ENCODE results near the gene SORL1. TPM values are rescaled to one million over a fixed set of nuclear protein-coding genes. Genes with fewer than 3 reads are reported as not detected.

Gene SORL1
- total and polyA plus RNA-seq, 4 donors = 21.4 to 80.6 (median 29.3) TPM

DNA sequence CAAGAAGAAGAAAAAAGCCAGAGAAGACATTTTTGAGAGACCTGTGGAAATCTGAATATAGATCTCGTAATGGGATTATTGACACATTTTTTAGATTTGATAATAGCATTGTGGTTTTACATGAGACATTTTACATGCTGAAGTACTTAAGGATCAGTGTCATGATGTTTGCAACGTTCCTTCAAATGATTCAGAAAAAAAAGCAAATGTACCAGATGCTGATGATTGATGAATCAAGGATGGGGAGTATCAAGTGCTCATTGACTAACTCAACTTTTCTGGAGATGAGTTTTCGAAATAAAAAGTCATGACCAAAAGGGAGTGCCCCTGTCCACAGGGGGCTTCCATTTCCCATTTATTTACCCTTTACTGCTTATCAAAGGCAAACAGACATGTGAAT is 207.7 kb downstream of the SORL1 start:
- WGBS (ENCODE audit: insufficient coverage) = 100% methylated on average over 1 of the region's 3 CpGs
- Histone ChIP-seq H3K27ac (ENCODE audit: low read depth, low read length) (no peak overlapping the region), H3K4me3 (ENCODE audit: low read depth, low read length) (no peak overlapping the region), H3K9me3 (ENCODE audit: control insufficient read depth, insufficient read depth, low read length) (no peaks in the 10 kb centered on the region), H3K4me1 (ENCODE audit: control insufficient read depth, insufficient read depth, low read length) (peaks cover 30% of the 10 kb centered on the region), H3K27me3 (ENCODE audit: control insufficient read depth, insufficient read depth, low read length) (no peaks in the 10 kb centered on the region), H3K36me3 (ENCODE audit: control insufficient read depth, insufficient read depth, low read length) (no peaks in the 10 kb centered on the region)
- no peak for DNase-seq (ENCODE audit: low read depth in 4 of 6, low spot score in 6 of 6)

DNA sequence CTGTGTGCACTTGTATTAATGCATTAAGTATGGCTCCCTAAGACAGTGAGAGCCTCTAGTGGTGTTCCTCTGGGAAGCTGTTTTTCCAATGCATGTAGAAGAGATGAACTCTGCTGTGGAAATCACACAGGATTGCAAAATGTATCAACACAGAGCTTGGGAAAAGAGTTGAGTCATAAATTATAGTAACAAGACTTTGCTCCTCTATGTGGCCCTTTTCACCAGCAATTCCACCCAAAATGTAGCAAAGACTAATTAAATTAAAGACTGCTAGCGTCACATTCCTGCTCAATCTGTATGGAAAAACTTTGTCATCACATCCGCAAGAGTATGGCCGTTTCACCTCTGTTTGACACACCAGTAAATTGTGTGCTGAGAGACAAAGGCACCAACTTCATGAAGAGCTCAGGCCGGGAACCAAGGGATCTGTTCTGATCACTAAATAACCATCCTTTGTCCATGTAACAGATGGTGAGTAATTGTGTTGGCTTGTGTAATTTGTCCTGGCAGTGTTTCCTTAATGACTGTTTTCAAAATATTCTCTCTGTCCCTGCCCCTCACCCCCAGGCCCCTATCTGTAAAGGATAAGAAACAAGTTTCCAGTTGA is 209.9 kb downstream of the SORL1 start:
- Histone ChIP-seq H3K27me3 (ENCODE audit: control insufficient read depth, insufficient read depth, low read length) (no peaks in the 10 kb centered on the region), H3K4me3 (ENCODE audit: low read depth, low read length) (no peak overlapping the region), H3K36me3 (ENCODE audit: control insufficient read depth, insufficient read depth, low read length) (no peaks in the 10 kb centered on the region), H3K4me1 (ENCODE audit: control insufficient read depth, insufficient read depth, low read length) (peaks cover 11% of the 10 kb centered on the region), H3K27ac (ENCODE audit: low read depth, low read length) (no peak overlapping the region), H3K9me3 (ENCODE audit: control insufficient read depth, insufficient read depth, low read length) (no peaks in the 10 kb centered on the region)
- WGBS (ENCODE audit: insufficient coverage) = no CpG with 5 or more reads among the region's 4 CpGs
- peak in 1 of 6 donors; percentile 43 for DNase-seq (ENCODE audit: low read depth in 4 of 6, low spot score in 6 of 6)

DNA sequence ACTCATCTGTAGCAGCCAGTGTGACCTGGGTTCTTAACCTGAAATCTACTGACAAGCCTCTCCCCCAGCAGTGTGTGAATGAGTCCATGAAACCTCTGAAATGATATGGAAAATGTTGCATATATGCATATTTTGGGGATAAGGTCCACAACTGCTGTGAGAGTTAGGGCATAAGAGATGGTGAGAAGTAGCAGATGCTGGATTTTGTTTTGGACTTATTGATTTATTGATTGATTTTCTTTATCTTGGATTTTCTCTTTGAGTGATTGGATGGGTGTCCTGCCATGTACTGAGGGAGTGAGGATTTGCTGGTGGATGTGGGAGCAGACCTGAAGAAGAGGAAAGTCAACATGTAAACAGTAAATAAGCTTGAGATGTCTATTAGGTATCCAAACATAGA is 212.0 kb downstream of the SORL1 start:
- no peak for DNase-seq (ENCODE audit: low read depth in 4 of 6, low spot score in 6 of 6)

DNA sequence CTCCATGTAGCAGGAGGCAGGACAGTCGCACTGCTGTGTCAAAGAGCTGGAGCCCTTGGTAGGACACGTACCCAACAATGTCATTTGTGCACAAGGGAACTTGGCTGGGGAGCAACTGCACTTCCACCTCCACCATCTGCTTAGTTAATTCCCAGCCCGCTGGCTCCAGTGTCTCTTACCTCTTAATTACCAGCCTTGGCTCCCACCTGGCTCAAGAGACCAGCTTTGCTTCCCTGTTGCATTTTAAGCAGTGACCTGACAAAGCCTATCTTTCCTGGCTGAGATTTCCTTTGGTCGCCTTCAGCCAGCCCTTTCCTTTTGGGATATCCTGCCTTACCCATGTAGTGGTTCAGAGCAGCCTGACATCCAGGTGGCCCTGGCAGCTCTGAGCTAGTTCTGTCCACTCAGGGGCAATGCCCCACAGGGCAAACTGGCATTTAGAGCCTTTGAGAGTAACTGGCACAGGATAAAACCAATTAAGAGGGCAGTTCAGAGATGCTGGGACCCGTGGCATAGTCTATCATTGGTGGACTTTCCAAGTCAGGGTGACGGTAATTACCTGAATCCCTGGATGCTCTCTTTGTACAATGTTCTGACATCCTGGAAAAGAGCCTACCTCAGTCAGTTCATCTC is 213.2 kb downstream of the SORL1 start:
- Histone ChIP-seq H3K4me3 (ENCODE audit: low read depth, low read length) (no peak overlapping the region), H3K27me3 (ENCODE audit: control insufficient read depth, insufficient read depth, low read length) (no peaks in the 10 kb centered on the region), H3K27ac (ENCODE audit: low read depth, low read length) (no peak overlapping the region), H3K4me1 (ENCODE audit: control insufficient read depth, insufficient read depth, low read length) (peaks cover 7% of the 10 kb centered on the region), H3K9me3 (ENCODE audit: control insufficient read depth, insufficient read depth, low read length) (no peaks in the 10 kb centered on the region), H3K36me3 (ENCODE audit: control insufficient read depth, insufficient read depth, low read length) (no peaks in the 10 kb centered on the region)
- DNase-seq (ENCODE audit: low read depth in 4 of 6, low spot score in 6 of 6) = peak in 1 of 6 donors; percentile 35
- 63% methylated on average over 5 of the region's 6 CpGs for WGBS (ENCODE audit: insufficient coverage)

More for the DNA sequence above, 212.0 kb downstream of the SORL1 start:
- Histone ChIP-seq H3K4me1 (ENCODE audit: control insufficient read depth, insufficient read depth, low read length) (peaks cover 3% of the 10 kb centered on the region), H3K4me3 (ENCODE audit: low read depth, low read length) (no peak overlapping the region), H3K27me3 (ENCODE audit: control insufficient read depth, insufficient read depth, low read length) (no peaks in the 10 kb centered on the region), H3K27ac (ENCODE audit: low read depth, low read length) (no peak overlapping the region), H3K9me3 (ENCODE audit: control insufficient read depth, insufficient read depth, low read length) (no peaks in the 10 kb centered on the region), H3K36me3 (ENCODE audit: control insufficient read depth, insufficient read depth, low read length) (no peaks in the 10 kb centered on the region)

DNA sequence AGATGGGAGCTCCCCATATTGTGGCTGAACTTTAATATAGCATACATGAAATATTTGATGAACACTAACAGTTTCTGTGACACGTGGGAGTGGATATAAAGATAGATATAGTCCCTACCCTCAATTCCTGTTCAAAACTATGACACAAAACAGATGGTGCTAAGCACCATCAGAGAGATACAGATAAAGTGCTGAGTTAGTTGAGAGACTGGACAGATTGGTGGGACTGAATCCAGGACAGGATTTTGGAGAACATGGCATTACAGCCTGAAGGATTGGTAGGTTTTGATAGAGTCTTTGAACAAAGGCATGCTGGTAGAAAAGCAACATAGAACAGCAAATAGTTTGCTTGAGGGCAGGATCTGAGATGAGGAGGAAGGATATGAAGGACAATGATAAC is 215.7 kb downstream of the SORL1 start:
- Histone ChIP-seq H3K27ac (ENCODE audit: low read depth, low read length) (no peak overlapping the region), H3K36me3 (ENCODE audit: control insufficient read depth, insufficient read depth, low read length) (no peaks in the 10 kb centered on the region), H3K27me3 (ENCODE audit: control insufficient read depth, insufficient read depth, low read length) (no peaks in the 10 kb centered on the region), H3K9me3 (ENCODE audit: control insufficient read depth, insufficient read depth, low read length) (no peaks in the 10 kb centered on the region), H3K4me3 (ENCODE audit: low read depth, low read length) (no peak overlapping the region), H3K4me1 (ENCODE audit: control insufficient read depth, insufficient read depth, low read length) (peaks cover 24% of the 10 kb centered on the region)
- no CpG with 5 or more reads among the region's 1 CpG for WGBS (ENCODE audit: insufficient coverage)
- peak in 1 of 6 donors; percentile 73 for DNase-seq (ENCODE audit: low read depth in 4 of 6, low spot score in 6 of 6)

DNA sequence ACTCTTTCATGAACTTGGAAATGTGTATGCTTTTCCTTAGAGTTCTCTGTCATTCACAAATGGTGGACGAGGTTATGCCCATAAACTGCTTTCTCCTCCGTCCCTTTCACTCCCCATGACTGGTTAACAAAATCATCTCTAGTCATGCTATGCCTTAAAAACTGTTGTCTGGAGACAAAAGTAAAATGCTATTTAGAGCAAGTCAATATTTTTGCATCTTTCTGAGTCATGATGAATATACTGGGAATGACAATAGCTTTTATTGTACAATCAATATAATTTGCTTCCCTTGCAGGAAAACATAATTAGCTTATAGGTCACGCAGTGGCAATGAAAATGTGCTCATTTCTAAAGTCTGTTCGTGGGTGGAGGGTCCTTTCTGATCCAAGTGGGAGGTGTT is 217.3 kb downstream of the SORL1 start:
- DNase-seq (ENCODE audit: low read depth in 4 of 6, low spot score in 6 of 6) = peak in 1 of 6 donors; percentile 55
- H3K27ac ChIP-seq (ENCODE audit: low read depth, low read length) = peak overlapping the region; percentile 94
- H3K9me3 ChIP-seq (ENCODE audit: control insufficient read depth, insufficient read depth, low read length) = no peaks in the 10 kb centered on the region
- 20% methylated on average over 1 of the region's 4 CpGs for WGBS (ENCODE audit: insufficient coverage)
- H3K4me1 ChIP-seq (ENCODE audit: control insufficient read depth, insufficient read depth, low read length) = peaks cover 27% of the 10 kb centered on the region
- no peak overlapping the region for H3K4me3 ChIP-seq (ENCODE audit: low read depth, low read length)
- no peaks in the 10 kb centered on the region for H3K36me3 ChIP-seq (ENCODE audit: control insufficient read depth, insufficient read depth, low read length)
- no peaks in the 10 kb centered on the region for H3K27me3 ChIP-seq (ENCODE audit: control insufficient read depth, insufficient read depth, low read length)

DNA sequence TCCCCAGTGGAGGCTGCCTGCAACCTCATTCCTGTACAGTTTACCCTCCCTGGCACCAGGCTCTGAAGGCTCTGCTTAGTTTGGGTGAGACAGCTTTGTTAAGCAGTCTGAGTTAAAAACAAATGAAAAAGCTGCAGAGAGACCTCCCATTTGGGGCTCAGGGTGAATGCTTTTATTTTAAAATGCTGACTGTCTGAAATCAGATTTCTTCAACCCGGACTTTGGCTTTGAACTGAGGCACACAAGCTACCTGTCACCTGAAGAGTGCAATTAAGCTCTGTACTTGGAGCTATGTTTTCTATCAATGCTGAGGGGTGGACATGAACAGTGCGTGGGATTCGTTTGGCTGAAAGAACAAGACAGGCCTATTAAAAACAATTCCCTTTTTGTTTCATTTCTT is 218.2 kb downstream of the SORL1 start:
- H3K4me1 ChIP-seq (ENCODE audit: control insufficient read depth, insufficient read depth, low read length) = peaks cover 27% of the 10 kb centered on the region

DNA sequence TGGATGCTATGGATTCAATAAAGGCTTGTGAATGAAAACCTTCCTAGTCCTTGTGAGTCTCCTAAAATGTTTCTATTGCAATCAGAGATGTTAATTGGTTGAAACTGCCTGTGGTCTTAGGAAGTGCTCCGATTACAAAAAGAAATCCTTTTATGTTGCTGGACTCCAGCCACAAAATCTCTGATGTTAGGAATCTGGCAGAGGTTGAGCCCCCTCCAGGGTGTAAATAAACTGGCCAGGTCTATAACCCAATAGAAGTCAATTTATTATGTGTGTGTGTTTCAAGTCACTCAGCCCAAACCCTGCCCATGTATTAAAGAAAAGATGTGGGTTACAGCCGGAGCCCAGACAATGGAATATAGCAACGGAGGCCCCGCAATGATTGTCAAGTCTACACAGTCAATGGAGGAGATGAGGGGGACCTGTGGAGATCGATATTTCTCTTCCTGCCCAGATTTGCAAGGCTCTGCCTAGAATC is 218.7 kb downstream of the SORL1 start:
- Histone ChIP-seq H3K4me3 (ENCODE audit: low read depth, low read length) (no peak overlapping the region), H3K4me1 (ENCODE audit: control insufficient read depth, insufficient read depth, low read length) (peaks cover 24% of the 10 kb centered on the region), H3K27me3 (ENCODE audit: control insufficient read depth, insufficient read depth, low read length) (no peaks in the 10 kb centered on the region), H3K36me3 (ENCODE audit: control insufficient read depth, insufficient read depth, low read length) (no peaks in the 10 kb centered on the region), H3K27ac (ENCODE audit: low read depth, low read length) (peak overlapping the region; percentile 94), H3K9me3 (ENCODE audit: control insufficient read depth, insufficient read depth, low read length) (no peaks in the 10 kb centered on the region)
- WGBS (ENCODE audit: insufficient coverage) = 22% methylated on average over 3 of the region's 5 CpGs
- peak in 1 of 6 donors; percentile 75 for DNase-seq (ENCODE audit: low read depth in 4 of 6, low spot score in 6 of 6)

More for the DNA sequence above, 218.2 kb downstream of the SORL1 start:
- H3K9me3 ChIP-seq (ENCODE audit: control insufficient read depth, insufficient read depth, low read length) = no peaks in the 10 kb centered on the region
- peak overlapping the region; percentile 94 for H3K27ac ChIP-seq (ENCODE audit: low read depth, low read length)
- no peaks in the 10 kb centered on the region for H3K36me3 ChIP-seq (ENCODE audit: control insufficient read depth, insufficient read depth, low read length)
- no peak overlapping the region for H3K4me3 ChIP-seq (ENCODE audit: low read depth, low read length)
- peak in 2 of 6 donors; percentile 56 to 67 for DNase-seq (ENCODE audit: low read depth in 4 of 6, low spot score in 6 of 6)
- WGBS (ENCODE audit: insufficient coverage) = 15% methylated on average over 2 of the region's 3 CpGs
- H3K27me3 ChIP-seq (ENCODE audit: control insufficient read depth, insufficient read depth, low read length) = no peaks in the 10 kb centered on the region

DNA sequence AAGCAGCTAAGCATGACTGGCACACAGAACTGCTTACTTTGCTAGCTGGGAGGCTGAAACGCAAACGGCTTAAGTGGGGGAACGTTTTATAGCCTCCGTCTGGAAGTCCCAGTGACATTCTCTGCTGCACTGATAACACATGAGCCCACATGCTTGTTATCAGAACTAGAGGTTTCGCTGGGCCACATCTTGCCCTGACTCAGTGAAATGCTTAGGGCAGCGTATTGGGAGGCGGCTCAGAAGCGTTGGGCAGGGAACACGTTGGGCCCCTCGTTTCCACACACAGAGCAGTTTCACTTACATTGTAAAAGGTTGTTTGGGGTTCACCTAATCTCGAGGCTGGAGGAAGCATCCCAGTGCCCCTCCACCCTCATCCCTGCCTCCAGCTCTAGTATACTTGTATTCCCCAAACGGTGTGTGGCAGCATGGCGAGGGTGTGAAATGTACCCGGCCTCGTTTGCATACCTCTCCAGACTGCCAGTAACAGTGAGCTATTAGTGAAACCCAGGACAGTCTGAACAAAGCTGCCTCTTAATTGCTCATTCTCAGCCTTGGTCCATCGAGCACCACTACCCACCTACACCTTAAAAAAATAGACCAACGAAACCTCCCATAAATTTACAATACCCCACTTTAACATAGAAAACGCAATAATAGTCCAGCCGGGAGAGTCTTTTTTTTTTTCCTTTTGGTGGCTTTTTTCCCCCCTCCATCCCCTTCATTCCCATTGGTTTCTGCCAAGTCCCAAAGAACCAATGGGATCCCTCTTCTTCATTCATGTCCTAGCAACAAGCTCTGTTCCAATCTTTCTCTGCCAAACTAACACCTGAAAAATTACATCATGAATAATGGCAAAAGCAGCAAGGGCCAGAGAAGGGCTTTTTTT is 219.4 kb downstream of the SORL1 start:
- 13% methylated on average over 13 of the region's 19 CpGs for WGBS (ENCODE audit: insufficient coverage)
- DNase-seq (ENCODE audit: low read depth in 4 of 6, low spot score in 6 of 6) = peak in 5 of 6 donors; percentile 77 to 98 (median 86)

More for the DNA sequence above, 219.4 kb downstream of the SORL1 start:
- Histone ChIP-seq H3K4me1 (ENCODE audit: control insufficient read depth, insufficient read depth, low read length) (peaks cover 24% of the 10 kb centered on the region), H3K27me3 (ENCODE audit: control insufficient read depth, insufficient read depth, low read length) (no peaks in the 10 kb centered on the region), H3K36me3 (ENCODE audit: control insufficient read depth, insufficient read depth, low read length) (no peaks in the 10 kb centered on the region), H3K4me3 (ENCODE audit: low read depth, low read length) (no peak overlapping the region), H3K27ac (ENCODE audit: low read depth, low read length) (peak overlapping the region; percentile 94), H3K9me3 (ENCODE audit: control insufficient read depth, insufficient read depth, low read length) (no peaks in the 10 kb centered on the region)

Measured in spinal cord (tissue), 10 donors.